ENCODE measurements around the gene POTEB2.
"Not testable (repeated sequence)": the region's sequence is repeated elsewhere in the genome, so short reads cannot be mapped to it uniquely, and the experiment has no call there.

The POTEB2 gene

DNA sequence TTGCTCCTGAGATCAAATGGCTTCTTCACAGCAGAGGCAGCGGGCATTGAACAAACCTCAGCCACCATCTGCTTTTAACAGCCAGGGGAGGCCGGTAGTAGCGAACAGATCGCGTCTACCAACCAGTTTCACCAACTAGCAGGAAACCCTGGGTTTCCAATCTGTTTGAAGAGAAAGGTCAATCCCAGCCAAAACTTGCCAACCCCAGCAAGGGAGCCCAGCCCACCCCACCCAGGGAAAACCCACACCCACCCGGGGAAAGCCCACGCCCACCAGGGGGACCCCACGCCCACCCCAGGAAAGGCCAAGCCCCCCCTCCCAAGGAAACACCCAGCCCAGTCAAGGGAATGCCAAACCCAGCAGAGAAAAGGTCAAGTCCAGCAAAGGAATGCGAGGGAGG lies at the start of gene POTEB2:
Gene POTEB2 (minus strand): TSS at position 101 of the 400 bp plus-strand sequence. CDS start 33 bp downstream, at position 68.
- DNase-seq (ENCODE audit: low spot score), result not testable (repeated sequence)

GRCh38 chr15:20879916-20880315 lies 13.8 kb upstream of the POTEB2 start:
- DNase-seq (ENCODE audit: low spot score), result not testable (repeated sequence)

GRCh38 chr15:20878464-20878863 lies 12.3 kb upstream of the POTEB2 start:
- DNase-seq (ENCODE audit: low spot score), result not testable (repeated sequence)

DNA sequence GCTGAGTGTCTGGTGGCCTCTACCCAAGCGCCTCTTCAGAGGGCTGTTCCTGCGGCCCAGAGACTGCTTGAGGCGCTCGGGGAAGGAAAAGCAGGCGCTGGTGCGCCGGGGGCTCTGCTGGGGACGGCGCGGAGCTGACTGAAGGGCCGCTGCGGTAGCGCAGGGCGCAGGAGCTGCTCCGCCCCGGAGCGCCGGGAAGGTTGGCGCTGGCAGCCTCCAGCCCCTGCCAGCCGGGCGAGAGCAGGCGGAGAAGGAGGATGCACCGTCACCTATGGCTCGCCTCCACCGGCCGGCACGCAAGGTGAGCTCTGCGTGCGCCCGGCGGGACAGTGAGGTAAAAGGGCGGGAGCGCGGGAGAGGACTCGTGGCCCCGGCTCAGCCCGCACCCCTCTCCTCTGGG lies 11.7 kb upstream of the POTEB2 start:
- DNase-seq (ENCODE audit: low spot score), result not testable (repeated sequence)
